SK-N-SH (cell line): ENCODE measurements around the gene MOCS2. TPM values are rescaled to one million over a fixed set of nuclear protein-coding genes. Genes with fewer than 3 reads are reported as not detected.

ENCODE experiments used
- CTCF ChIA-PET: fragments of 300-600, 350-600 bp; formaldehyde crosslinking; extraction: SDS; loops from one replicate; lab custom pipeline; 2021; lab: Yijun Ruan, JAX
- POLR2A ChIA-PET: fragments of 350-600 bp; sonication (Branson Sonifier 250); formaldehyde crosslinking; extraction: SDS; loops from one replicate; lab custom pipeline; 2020; ENCODE audit warnings: antibody characterized with exemption, inconsistent platforms; lab: Yijun Ruan, JAX
- DNase-seq: peaks from one replicate; pipeline ENCODE4 v3.0.0; 2012
- H2AFZ ChIP-seq: fragments of 200-600 bp; sonication (generic); 2 replicates; pipeline ENCODE4 v1.8.1; 2016; ENCODE audit warnings: antibody characterized with exemption, mild to moderate bottlenecking, low read depth
- H3F3A ChIP-seq: fragments of 200-600 bp; sonication (generic); replicated peaks from 2 replicates; pipeline ENCODE3; 2016; ENCODE audit warnings: antibody characterized with exemption, mild to moderate bottlenecking; ENCODE audit not compliant: insufficient read depth
- H3K27ac ChIP-seq, 2 experiments: fragments of 200-500 bp in 1 of 2; fragments of 200-600 bp in 1 of 2; sonication (Bioruptor generic) in 1 of 2; sonication (generic), shearing (Covaris generic) in 1 of 2; 2 replicates each; pipeline versions ENCODE4 v1.5.1 to v1.6.1; 2014 to 2016; ENCODE audit warnings: low read depth in 2 of 2, inconsistent platforms in 1 of 2, low read length in 1 of 2, mild to moderate bottlenecking in 1 of 2, mixed read lengths in 1 of 2
- H3K27me3 ChIP-seq: fragments of 200-600 bp; sonication (generic), shearing (Covaris generic); 2 replicates; pipeline ENCODE4 v1.6.1; 2016; ENCODE audit warnings: mixed run types; ENCODE audit not compliant: insufficient read depth
- H3K36me3 ChIP-seq, 2 experiments: fragments of 200-500 bp in 1 of 2; fragments of 200-600 bp in 1 of 2; sonication (Bioruptor generic) in 1 of 2; sonication (generic) in 1 of 2; replicated peaks in 1 of 2; 2 replicates each; pipeline versions ENCODE3 to v1.5.1; 2014 to 2016; ENCODE audit warnings: low read length in 1 of 2, mild to moderate bottlenecking in 1 of 2; ENCODE audit not compliant: insufficient read depth in 2 of 2, control insufficient read depth in 1 of 2
- H3K4me1 ChIP-seq, 2 experiments: fragments of 200-500 bp in 1 of 2; fragments of 200-600 bp in 1 of 2; sonication (Bioruptor generic) in 1 of 2; sonication (generic), shearing (Covaris generic) in 1 of 2; 2 replicates each; pipeline versions ENCODE4 v1.5.1 to v1.6.1; 2014 to 2016; ENCODE audit warnings: low read depth in 1 of 2, low read length in 1 of 2, mixed run types in 1 of 2; ENCODE audit not compliant: insufficient read depth in 2 of 2, control insufficient read depth in 1 of 2
- H3K4me2 ChIP-seq: fragments of 200-600 bp; sonication (generic), shearing (Covaris generic); 2 replicates; pipeline ENCODE4 v1.6.1; 2017; ENCODE audit warnings: mixed run types
- H3K4me3 ChIP-seq, 2 experiments: fragments of 200-500 bp in 1 of 2; fragments of 200-600 bp in 1 of 2; sonication (Bioruptor generic) in 1 of 2; sonication (generic), shearing (Covaris generic) in 1 of 2; 2 replicates each; pipeline versions ENCODE4 v1.5.1 to v1.8.1; 2014 to 2016; ENCODE audit warnings: low read depth in 2 of 2, inconsistent platforms in 1 of 2, low read length in 1 of 2, mild to moderate bottlenecking in 1 of 2, mixed read lengths in 1 of 2, moderate library complexity in 1 of 2
- H3K79me2 ChIP-seq: fragments of 200-600 bp; sonication (generic); 2 replicates; pipeline ENCODE4 v1.8.1; 2017; ENCODE audit warnings: mild to moderate bottlenecking; ENCODE audit not compliant: insufficient read depth
- H3K9ac ChIP-seq: fragments of 200-600 bp; sonication (generic); 2 replicates; pipeline ENCODE4 v1.6.1; 2017; ENCODE audit warnings: mixed run types
- H3K9me2 ChIP-seq: fragments of 200-600 bp; sonication (generic); 2 replicates; pipeline ENCODE4 v1.6.1; 2017; ENCODE audit warnings: mixed run types
- H3K9me3 ChIP-seq: fragments of 200-600 bp; sonication (generic); 2 replicates; pipeline ENCODE4 v1.6.1; 2017; ENCODE audit warnings: mixed run types, mild to moderate bottlenecking, moderate library complexity
- H4K20me1 ChIP-seq: fragments of 200-600 bp; sonication (generic); 2 replicates; pipeline ENCODE4 v1.6.1; 2017; ENCODE audit warnings: mild to moderate bottlenecking, mixed run types; ENCODE audit not compliant: insufficient read depth
- CHD2 ChIP-seq: fragments of 150-350 bp; IDR thresholded peaks from 2 replicates; pipeline ENCODE4 v1.6.1; 2018; ENCODE audit warnings: low read length; ENCODE audit not compliant: partially characterized antibody
- ELF1 ChIP-seq: IDR thresholded peaks from 2 replicates; pipeline ENCODE4 v1.4.0; 2012
- EZH2phosphoT487 ChIP-seq: fragments of 200-600 bp; sonication (generic); IDR thresholded peaks from 2 replicates; pipeline ENCODE4 v1.6.1; 2017; ENCODE audit warnings: low read depth, mixed run types, mild to moderate bottlenecking, antibody characterized with exemption, moderate library complexity, borderline replicate concordance
- MXI1 ChIP-seq: IDR thresholded peaks from 2 replicates; pipeline ENCODE4 v1.6.1; 2012; ENCODE audit warnings: mild to moderate bottlenecking, low read depth, low read length, improper control_type of control experiment
- RAD21 ChIP-seq: IDR thresholded peaks from 2 replicates; pipeline ENCODE4 v1.6.1; 2012; ENCODE audit warnings: mild to moderate bottlenecking, low read length
- TAF1 ChIP-seq: IDR thresholded peaks from 2 replicates; pipeline ENCODE4 v1.6.1; 2012; ENCODE audit warnings: low read depth, mild to moderate bottlenecking, low read length, moderate library complexity, borderline replicate concordance
- TEAD4 ChIP-seq: IDR thresholded peaks from 2 replicates; pipeline ENCODE4 v1.4.0; 2012; ENCODE audit warnings: mild to moderate bottlenecking, borderline replicate concordance; ENCODE audit not compliant: insufficient read depth
- YY1 ChIP-seq: IDR thresholded peaks from 2 replicates; pipeline ENCODE4 v1.4.0; 2012; ENCODE audit warnings: low read depth, mild to moderate bottlenecking
- polyA plus RNA-seq, 3 experiments: library from polyadenylated mRNA; depleted of rRNA; stranded (reverse); fragments of >200 nt; gene quantifications; 2 replicates each; pipeline ENCODE4 v1.2.3, GENCODE V29; 2012
- TF ChIP-seq, protein P1 (sequence below): fragments of 150-350 bp; IDR thresholded peaks from 2 replicates; pipeline ENCODE4 v1.6.1; 2016; ENCODE audit warnings: mild to moderate bottlenecking, low read depth, low read length
- TF ChIP-seq, protein P2 (sequence below): IDR thresholded peaks from 2 replicates; pipeline ENCODE4 v1.4.0; 2012; ENCODE audit warnings: low read depth, borderline replicate concordance
- TF ChIP-seq, protein P3 (sequence below): fragments of 200-600 bp; sonication (generic); IDR thresholded peaks from 2 replicates; pipeline ENCODE4 v1.6.1; 2017; ENCODE audit warnings: antibody characterized with exemption, mild to moderate bottlenecking, moderate library complexity

MOCS2 gene
- polyA plus RNA-seq, 1 of the 3 experiments (the other 2 are of a cell fraction): 26.4 TPM

DNA sequence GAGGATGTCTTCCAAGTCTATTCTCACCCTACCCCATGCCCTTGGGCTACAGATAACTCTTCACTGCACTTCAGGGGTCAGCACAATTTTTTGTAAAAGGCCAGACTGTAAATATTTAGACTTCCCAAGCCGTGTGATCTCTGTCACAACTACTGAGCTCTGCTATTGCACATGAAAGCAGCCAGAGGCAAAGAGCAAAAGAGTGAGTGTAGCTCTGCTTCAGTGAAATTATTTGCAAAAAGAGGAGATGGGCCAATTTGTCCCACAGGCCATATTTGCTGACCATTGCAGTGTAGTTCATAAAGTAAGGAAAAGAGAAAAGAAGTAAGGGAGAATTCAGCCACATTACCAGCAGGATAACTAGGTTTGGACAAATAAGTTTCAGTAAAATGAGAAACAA lies 7.0 kb upstream of the MOCS2 start (continued):
- no peak for TF ChIP-seq TAF1
- no peak for TF ChIP-seq EZH2phosphoT487
- no peak for TF ChIP-seq CHD2
- TF ChIP-seq, protein P1, sequence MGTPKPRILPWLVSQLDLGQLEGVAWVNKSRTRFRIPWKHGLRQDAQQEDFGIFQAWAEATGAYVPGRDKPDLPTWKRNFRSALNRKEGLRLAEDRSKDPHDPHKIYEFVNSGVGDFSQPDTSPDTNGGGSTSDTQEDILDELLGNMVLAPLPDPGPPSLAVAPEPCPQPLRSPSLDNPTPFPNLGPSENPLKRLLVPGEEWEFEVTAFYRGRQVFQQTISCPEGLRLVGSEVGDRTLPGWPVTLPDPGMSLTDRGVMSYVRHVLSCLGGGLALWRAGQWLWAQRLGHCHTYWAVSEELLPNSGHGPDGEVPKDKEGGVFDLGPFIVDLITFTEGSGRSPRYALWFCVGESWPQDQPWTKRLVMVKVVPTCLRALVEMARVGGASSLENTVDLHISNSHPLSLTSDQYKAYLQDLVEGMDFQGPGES: no peak
- no peak for TF ChIP-seq TEAD4
- TF ChIP-seq ELF1: no peak
- TF ChIP-seq MXI1: no peak

DNA sequence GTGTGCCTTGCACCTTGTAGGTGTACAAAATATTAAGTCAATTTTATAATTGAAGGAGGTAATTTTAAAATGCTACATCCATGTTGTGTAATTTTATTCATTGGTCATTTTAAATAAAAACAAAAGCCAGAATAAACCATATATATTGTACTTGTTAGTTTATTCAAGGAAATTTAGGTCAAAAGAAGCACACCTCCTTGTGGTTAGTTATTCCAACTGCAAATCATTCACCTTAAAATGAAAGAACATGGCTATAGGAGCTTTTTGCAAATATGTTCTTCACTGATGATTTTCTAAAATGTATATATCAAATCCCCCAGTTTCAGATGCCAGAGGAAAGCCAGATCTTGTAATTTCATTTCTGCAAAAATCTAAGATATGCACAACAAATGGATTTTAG lies 5.4 kb upstream of the MOCS2 start:
- Histone ChIP-seq H3K4me2 (no peak overlapping the region), H3K9ac (no peak overlapping the region), H3K4me3 (no peak overlapping the region), H3K27ac (no peak overlapping the region), H3K36me3 (peaks cover 0 to 3% of the 10 kb centered on the region in 2 experiments), H3F3A (peaks cover 7% of the 10 kb centered on the region), H2AFZ (no peak overlapping the region), H3K79me2 (peaks cover 10% of the 10 kb centered on the region), H4K20me1 (no peaks in the 10 kb centered on the region), H3K9me3 (no peaks in the 10 kb centered on the region), H3K4me1 (peaks cover 6 to 9% of the 10 kb centered on the region in 2 experiments; a peak in 2 of 4 replicates), H3K27me3 (no peaks in the 10 kb centered on the region), H3K9me2 (no peaks in the 10 kb centered on the region)
- TF ChIP-seq, protein P2, sequence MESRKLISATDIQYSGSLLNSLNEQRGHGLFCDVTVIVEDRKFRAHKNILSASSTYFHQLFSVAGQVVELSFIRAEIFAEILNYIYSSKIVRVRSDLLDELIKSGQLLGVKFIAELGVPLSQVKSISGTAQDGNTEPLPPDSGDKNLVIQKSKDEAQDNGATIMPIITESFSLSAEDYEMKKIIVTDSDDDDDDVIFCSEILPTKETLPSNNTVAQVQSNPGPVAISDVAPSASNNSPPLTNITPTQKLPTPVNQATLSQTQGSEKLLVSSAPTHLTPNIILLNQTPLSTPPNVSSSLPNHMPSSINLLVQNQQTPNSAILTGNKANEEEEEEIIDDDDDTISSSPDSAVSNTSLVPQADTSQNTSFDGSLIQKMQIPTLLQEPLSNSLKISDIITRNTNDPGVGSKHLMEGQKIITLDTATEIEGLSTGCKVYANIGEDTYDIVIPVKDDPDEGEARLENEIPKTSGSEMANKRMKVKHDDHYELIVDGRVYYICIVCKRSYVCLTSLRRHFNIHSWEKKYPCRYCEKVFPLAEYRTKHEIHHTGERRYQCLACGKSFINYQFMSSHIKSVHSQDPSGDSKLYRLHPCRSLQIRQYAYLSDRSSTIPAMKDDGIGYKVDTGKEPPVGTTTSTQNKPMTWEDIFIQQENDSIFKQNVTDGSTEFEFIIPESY: no peak
- no peak for TF ChIP-seq YY1
- TF ChIP-seq, protein P3, sequence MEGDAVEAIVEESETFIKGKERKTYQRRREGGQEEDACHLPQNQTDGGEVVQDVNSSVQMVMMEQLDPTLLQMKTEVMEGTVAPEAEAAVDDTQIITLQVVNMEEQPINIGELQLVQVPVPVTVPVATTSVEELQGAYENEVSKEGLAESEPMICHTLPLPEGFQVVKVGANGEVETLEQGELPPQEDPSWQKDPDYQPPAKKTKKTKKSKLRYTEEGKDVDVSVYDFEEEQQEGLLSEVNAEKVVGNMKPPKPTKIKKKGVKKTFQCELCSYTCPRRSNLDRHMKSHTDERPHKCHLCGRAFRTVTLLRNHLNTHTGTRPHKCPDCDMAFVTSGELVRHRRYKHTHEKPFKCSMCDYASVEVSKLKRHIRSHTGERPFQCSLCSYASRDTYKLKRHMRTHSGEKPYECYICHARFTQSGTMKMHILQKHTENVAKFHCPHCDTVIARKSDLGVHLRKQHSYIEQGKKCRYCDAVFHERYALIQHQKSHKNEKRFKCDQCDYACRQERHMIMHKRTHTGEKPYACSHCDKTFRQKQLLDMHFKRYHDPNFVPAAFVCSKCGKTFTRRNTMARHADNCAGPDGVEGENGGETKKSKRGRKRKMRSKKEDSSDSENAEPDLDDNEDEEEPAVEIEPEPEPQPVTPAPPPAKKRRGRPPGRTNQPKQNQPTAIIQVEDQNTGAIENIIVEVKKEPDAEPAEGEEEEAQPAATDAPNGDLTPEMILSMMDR: peak; percentile 59
- TF ChIP-seq RAD21: 0 out of 2 replicates have a peak, but pooled peaks have one; percentile 12
- CTCF ChIA-PET: interaction anchor here (0.8 to 1.5 kb wide), 3 partner anchors 19 to 166 kb away, joined by 3 to 7 read pairs (median 4); no protein-coding TSS in a partner anchor
- POLR2A ChIA-PET: no interaction called here
- DNase-seq: no peak
